Dermis microvascular lymphatic vessel endothelial cell (primary cell): ENCODE measurements around the gene VSNL1. TPM values are rescaled to one million over a fixed set of nuclear protein-coding genes. Genes with fewer than 3 reads are reported as not detected.

ENCODE experiments used
- DNase-seq, 2 donors: peaks; one replicate each; pipeline versions ENCODE4 v3.0.0 to v3.0.0-alpha.2; 2010; ENCODE audit warnings: low read depth in 2 of 2
- total RNA-seq: library from RNA; depleted of rRNA; stranded (reverse); fragments of >200 nt; gene quantifications from 2 replicates; pipeline ENCODE4 v1.2.1, GENCODE V29; 2014

The VSNL1 gene
- total RNA-seq, 1 donor from 2014 or later, result not detected

DNA sequence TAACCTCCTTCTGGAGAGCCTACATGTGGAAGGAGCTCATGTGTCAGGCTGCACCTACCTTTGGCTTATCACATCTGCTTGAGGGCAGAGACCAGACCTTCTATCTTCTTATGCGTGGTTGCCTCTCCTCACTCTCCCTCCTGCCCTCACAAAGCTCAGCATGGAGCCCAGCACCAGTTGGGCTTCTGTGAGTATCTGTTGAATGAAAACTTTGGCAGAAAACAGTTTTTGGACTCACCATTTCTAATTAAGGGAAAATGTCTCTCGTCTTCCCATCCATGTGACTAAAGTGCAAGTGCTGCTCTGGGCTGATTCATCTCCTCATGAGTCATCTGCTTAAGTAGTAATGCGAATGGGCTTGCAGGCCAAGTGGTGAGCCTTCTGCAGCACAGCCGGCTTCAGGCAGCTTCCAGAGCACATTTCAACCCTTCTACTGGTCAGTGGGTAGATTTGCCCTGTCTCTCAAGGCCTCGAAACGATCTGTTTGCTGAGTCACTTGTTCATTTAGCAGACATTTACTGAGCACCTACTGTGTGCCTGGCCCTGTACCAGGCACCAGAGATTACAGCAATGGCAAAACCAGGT, 102.6 kb downstream of the VSNL1 start:
- DNase-seq, result peak in 1 of 2 donors; percentile 81

GRCh38 chr2:17644997-17645720, 104.7 kb downstream of the VSNL1 start:
- peak in 1 of 2 donors; percentile 6 for DNase-seq

- DNase-seq, result peak; percentile 43 to 65
Observed at GRCh38 chr2:17646081-17646554, 105.6 kb downstream of the VSNL1 start.

DNA sequence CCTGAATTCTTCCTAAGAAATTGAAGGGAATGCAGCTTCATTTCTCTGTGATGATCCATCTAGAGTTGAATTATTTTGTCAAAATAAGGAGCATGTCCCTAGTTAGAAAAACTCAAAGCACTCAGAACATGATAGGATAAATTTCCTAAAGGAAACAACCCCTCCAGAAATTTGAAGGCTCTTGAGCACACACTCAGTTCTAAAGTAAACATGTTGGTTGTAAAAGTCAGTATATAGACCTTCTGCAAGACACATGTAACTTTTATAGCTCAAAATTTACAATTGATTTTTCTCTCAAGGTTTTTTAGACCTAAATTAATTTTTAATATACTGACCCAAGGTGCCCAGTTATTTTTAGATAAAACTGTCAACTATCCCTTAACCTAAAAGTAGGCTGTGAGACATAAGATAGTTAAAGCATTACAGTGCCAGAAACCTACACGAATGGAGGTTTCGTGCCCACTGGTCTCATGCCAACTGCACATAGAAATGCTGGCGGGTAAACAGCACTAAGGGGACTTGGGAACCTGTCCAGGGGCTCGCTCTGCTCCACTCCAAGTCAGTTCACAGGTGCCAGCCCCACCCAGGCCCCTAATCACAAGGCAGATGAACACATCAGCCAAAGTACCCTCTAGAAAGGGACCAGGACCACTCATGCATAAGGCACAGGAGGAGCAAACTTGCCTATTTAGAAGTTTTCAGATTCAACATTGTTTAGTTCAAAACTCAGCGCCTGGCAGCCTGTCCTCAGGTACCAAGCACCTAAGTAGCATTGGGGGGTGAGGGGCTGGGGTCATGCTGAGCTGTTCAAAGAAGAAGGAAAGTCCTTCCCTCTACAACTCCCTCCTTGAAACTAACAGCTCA, 106.6 kb downstream of the VSNL1 start:
- DNase-seq, result no peak

GRCh38 chr2:17648581-17648980, 108.1 kb downstream of the VSNL1 start:
- no peak for DNase-seq

GRCh38 chr2:17649026-17649425, 108.5 kb downstream of the VSNL1 start:
- DNase-seq, result no peak

DNA sequence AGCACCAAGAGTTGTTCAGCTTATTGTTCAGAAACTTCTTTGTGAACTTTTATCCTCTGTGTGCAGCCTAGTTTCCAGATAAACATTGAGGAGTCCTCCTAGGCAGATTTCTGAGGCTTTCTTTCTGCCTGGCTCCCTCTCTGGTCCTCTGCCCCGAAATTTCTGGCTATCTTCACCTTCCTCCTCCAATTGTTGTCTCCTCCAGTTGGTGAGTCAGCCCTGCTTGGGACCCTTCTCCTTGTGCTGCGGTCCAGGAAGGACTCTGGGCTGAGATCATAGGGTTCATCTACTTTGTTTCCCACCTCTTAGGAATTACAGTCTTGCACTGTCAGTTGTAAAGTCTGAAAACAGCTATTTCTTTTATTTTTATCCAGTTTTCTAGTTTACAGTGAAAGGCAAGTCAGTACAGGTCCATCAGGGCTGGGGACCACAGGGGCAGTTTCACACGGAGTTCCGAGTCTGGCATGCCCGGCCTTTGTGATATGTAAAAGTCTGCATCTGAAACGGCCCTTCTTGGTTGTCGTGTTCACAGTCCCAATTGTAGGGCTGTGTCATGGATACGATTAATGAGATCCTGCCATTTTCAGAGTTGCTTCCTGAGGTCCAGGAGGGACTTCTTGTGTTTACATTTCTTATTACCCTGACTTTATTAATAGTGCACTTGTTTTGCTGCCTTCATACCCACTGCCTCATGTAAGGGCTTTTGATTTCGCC, 112.3 kb downstream of the VSNL1 start:
- no peak for DNase-seq

DNA sequence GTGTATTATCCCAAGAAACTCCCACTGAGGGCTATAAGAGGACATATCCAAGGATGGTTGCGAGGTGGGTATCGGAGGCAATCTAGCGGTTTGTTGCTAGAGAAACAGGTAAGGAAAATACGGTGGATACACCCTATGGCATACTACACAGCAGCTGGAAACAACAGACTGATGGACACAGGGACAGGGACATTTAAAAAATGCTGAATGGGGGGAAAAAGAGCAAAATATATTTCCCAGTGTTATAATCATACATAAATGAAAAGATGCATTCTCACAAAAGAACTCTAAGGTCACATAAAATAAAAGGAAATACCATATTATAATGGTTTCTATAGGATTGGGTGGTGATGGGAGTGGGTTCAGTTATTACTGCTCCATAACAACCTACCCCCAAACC, 117.3 kb downstream of the VSNL1 start:
- DNase-seq, result no peak

DNA sequence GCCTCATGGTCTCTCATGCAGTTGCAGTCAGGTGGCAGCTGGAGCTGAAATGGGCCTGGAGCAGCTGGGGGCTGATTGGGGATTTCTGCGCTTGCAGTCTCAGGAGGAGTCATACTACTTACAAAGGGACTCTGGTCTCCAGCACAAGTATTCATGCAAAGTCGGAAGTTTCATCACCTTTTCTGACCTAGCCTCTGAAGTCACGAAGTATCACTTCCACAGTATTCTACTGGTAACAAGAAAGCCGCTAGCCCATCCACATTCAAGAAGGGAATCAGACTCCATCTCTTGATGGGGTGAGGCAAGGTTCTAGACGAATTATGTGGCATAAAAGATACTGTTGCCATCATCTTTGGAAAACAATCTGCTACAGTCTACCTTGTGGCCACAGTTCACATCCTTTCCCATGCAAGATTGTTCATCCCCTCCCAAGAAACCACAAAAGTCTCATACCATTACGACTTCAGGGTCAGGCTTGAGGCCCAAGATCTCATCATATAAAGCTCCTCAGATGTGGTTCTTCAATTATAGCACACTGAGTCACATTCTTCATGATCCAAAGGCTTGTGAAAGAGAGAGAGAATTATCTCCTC, 117.9 kb downstream of the VSNL1 start:
- DNase-seq, result no peak

DNA sequence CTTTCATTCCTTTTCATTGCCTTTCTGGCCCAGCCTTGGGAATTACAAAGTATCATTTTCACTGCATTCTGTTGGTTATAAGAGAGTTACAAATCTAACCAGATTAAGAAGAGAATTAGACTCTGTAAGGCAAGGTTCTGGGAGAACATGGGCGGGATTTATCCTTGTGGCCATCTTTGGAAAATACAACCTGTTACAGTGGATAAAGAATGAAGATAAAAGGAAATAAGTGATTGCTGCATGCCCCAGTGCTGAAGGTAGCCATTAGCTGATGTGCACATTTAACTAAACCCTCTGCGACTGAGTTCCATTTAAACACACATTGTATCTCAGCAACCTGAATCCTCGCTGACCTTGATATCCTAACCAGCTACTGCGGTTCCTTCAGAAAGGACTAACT, 119.7 kb downstream of the VSNL1 start:
- DNase-seq, result no peak

GRCh38 chr2:17661460-17661859, 121.0 kb downstream of the VSNL1 start:
- DNase-seq, result no peak

DNA sequence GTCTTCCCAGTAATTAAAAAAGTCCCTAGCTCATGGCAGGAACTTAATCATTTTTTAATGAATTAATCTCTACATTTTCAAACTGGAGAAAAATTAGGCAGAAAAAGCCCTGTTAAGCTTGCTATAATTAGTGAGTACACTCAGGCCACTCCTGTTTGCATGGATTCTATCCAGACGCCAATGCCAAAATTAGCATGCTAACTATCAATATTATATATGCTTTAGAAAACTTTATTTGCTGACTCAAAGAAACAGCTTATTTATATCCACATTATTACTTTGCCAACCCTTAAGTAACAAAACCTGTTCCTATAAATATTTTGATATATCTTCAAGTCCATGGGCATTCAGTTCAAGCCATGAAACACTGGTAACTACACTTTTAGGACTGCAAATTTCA, 122.2 kb downstream of the VSNL1 start:
- no peak for DNase-seq

DNA sequence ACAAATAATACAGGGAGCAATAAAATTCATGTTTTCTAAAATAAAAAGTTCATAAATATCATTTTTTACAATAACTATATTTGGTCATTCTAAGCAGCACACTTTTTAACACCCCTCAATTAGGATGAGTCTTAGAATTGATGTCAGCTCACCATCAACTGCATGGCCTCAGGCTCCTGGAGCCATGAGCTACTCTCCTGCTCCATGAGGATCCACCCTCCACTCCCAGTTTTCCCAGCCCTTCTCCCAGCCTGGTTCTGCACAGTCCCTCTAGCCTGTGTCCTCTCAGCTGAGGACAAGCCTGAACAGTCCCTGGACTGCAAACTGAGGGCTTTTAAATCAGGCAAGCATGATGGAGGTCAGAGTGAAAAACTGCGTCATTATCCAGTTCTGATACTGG, 124.0 kb downstream of the VSNL1 start:
- no peak for DNase-seq

GRCh38 chr2:17667898-17668297, 127.4 kb downstream of the VSNL1 start:
- DNase-seq, result no peak

DNA sequence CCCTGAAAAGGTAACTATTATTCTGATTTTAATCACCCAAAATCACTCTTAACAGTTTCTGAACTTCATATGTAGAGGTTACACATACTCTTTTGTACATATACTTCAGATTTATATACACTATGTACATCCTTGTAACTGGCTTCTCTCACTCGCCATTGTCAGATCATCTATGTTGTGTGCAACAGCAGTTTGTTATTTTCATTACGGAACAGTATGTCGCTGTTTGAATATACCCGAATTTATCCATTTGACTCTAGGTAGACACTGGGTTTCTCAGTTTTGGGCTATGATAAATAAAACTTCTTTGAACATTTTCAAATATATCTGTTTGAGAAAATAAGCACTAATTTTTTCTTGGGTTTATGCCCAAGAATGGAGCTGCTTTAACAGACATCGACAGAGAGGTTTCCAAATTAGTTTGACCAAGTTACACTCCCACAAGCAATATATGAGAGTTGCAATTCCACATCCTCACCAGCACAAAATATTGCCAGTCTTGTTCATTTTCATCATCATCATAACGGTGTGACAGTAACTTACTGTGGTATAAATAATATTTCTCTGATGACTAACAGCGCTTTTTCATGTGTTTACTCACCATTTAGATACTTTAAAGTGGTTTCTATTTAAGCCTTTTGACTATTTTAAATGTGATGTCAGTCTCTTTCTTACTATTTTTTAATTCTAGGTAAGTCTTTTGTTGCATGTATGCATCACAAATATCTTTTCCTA, 132.3 kb downstream of the VSNL1 start:
- DNase-seq, result peak in 1 of 2 donors; percentile 3

- no peak for DNase-seq
Observed at GRCh38 chr2:17674817-17675216, 134.3 kb downstream of the VSNL1 start.

DNA sequence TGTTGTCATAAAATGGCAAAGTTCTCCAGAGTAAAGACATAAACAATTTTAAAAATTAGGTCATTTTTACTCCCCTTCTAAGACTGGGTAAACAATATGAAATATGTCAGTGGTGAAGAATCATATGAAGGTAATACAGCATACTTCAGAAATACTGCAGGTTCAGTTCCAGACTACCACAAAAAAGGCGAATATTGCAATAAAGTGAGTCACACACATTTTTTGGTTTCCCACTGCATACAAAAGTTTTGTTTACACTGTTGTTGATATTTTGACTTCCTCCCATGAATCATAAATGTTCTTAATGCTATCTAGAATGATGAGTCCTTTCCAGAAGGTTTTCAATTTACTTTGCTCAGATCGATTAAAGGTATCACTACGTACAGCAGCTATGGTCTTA, 139.6 kb downstream of the VSNL1 start:
- no peak for DNase-seq

DNA sequence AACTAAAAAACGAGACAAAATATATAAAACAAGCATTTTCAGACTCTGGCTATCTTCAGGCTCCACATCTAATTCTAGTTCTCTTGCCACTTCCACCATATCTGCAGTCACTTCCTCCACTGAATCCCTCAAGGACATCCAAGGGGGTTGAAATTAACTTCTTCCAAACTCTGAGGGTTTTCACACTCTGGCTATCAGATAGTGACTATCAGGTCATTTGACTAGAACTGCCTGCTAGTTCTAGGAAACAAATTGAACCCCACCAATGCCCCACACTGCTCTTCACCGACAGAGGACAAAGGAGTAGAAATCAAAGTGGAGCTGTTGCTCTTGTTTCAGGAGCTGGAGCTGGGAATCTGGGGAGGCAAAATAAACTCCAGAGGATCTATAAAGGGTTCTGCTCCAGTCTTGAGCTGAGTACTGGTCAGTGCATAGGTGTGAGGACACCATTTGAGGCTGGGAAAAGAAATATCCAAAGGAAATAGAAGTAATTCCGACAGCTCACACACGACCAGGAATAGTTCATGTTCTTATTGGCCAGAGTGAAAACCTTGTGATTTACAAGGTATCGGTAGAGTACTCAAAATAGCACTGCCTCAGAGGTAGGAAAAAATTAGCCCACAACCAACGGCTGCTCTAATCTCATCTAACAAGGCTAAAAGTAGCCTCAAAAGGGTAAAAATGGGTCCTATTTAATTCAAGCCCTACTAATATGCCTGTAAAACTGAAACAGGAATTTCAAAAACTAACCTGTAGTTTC, 141.8 kb downstream of the VSNL1 start:
- DNase-seq, result no peak

DNA sequence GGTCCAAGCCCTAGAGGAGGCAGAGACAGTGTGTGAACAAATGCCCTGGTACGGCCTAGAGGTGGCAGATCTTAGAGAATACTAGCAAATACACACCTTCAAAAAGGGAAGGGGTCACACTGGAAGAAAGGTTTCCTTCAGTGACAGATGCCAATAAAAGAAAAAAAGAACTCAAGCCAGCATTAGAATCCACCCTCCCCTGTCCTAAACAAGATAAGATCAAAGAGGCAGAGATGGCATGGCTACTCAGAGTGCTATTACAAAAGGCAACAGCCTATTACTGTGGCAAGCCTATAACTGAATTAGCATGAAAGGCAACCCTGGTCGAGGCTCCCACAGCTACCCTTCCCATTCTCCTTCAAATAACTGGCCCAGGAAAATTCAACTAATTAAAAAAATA, 143.5 kb downstream of the VSNL1 start:
- DNase-seq, result no peak

DNA sequence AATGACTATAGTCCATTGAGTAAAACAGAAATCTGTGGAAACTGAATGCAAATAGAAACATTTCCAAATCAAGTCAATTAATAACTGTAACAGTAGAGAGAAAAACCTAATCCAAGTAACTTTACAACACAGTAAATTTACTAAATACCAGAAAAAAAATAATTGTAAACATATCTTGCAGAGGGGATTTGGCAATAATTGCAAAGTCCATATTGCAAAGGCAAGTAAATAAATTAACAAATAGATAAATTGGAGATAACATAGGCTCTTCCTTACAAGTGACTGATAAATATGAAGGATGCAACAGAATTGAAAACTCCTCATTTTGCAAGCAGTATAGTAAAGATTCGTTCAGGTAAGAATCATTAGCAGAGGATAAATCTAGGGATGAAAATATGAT, 148.1 kb downstream of the VSNL1 start:
- DNase-seq, result no peak
